ENCODE data around the gene MRPL34. TPM values are rescaled to one million over a fixed set of nuclear protein-coding genes. Genes with fewer than 3 reads are reported as not detected.

The MRPL34 gene
- total RNA-seq, 1 donor from 2014 or later, result 9.0 TPM

DNA sequence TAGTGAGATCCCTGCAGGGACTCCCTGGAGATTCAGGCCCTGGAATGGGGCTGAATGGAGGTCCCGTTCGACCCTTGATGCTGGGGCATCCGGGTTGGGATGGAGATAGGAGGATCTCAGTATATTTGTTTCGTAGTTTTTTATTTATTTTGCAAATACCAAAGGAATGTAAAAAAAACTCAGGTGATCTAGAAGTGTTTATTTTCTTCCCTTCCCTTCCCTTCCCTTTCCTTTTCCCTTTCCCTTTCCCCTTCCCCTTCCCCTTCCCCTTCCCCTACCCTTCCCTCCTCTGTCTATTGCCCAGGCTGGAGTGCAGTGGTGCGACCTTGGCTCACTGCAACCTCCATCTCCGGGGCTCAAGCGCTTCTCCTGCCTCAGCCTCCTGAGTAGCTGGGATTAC is 36.2 kb downstream of the MRPL34 start:
- no peak for DNase-seq

- DNase-seq, result peak; percentile 29
These were observed 40.5 kb downstream of the MRPL34 start for GRCh38 chr19:17346109-17346671.

GRCh38 chr19:17347361-17347760 is 41.7 kb downstream of the MRPL34 start:
- DNase-seq, result no peak

DNA sequence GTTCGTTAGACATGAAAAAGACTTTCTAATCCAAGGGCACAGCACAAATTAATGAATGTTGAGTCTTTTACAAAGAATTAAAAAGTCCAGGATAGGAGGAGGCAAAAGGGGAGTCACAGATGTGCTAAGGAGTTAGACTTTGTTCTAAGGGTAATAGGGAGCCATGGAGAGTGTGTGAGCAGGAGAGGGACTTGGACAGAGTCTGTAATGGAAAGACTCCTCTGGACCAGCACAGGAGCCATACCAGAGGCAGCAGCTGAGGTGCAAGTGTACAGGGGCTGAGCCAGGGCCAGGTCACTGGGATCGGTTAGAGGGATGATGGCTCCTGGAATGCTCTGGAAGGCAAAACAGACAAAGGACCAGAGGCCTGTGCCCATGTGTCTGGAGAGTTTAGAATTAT is 42.2 kb downstream of the MRPL34 start:
- no peak for DNase-seq

DNA sequence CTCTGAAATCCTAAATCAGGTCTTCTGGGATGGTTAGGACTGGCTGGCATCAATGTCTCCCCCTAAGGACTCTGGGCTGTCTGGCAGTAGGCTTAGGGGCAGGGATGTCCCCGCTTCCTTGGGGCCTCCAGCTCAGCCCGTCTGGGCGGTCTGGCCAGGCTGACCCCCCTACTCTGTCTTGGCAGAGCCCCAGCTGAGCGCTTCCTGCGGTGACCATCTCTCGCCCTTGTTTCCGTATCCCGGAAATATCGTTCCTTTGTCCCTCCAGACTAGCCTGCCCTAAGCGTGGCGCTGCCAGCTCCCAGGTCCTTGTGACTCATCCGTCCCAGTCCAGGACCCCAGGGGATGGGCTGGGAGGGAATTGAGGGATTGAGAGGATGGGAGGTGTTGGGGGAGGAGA is 43.0 kb downstream of the MRPL34 start:
- DNase-seq, result no peak

DNA sequence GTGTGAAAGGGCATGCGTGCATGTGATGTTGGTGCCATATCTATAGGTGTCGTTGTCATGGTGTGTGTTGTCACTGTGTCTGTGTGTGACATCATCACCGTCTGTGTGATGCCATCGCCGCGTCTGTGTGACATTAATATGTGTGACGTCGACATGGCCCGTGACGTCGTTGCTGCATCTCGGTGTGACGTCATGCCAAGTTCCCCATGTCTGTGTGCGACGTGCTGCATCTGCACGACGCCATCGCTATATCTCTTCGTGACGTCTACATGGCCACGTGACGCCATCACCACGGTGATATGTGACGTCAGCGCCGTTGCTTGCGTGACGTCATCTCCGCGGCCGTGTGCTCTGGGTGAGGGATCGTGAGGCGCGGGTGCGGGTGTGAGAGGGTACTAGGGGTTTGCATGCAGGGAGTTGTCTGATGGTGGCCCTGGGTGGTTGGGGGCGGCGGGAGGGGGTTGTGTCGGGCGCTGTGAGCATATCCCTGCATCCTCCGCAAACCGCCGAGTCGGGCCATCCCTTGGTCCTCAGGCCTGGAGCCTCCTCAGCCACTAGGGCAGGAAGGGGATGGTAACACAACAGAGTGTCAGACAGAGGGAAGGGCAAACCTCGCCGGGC is 46.3 kb downstream of the MRPL34 start:
- DNase-seq, result no peak

GRCh38 chr19:17352608-17353280 is 47.1 kb downstream of the MRPL34 start:
- DNase-seq, result no peak

GRCh38 chr19:17353386-17353785 is 47.7 kb downstream of the MRPL34 start:
- DNase-seq, result no peak

Other genes starting within 250 kb of the MRPL34 start
- 1.9 TPM for gene HAUS8, start 230.4 kb upstream of the MRPL34 start, total RNA-seq
- gene MYO9B, start 230.1 kb upstream of the MRPL34 start, total RNA-seq, result 24.0 TPM
- gene USE1, start 90.5 kb upstream of the MRPL34 start, total RNA-seq, result 10.1 TPM
- gene OCEL1, start 79.6 kb upstream of the MRPL34 start, total RNA-seq, result 1.4 TPM
- gene NR2F6, start 60.0 kb upstream of the MRPL34 start, total RNA-seq, result 9.8 TPM
- gene USHBP1, start 41.1 kb upstream of the MRPL34 start, total RNA-seq, result 0.47 TPM
- gene BABAM1, start 38.4 kb upstream of the MRPL34 start, total RNA-seq, result 59.0 TPM
- gene ANKLE1, start 24.0 kb upstream of the MRPL34 start, total RNA-seq, result 0.94 TPM
- 20.6 TPM for gene ABHD8, start 2.4 kb upstream of the MRPL34 start, total RNA-seq
- 10.0 TPM for gene DDA1, start 3.7 kb downstream of the MRPL34 start, total RNA-seq
- 29.6 TPM for gene ANO8, start 29.0 kb downstream of the MRPL34 start, total RNA-seq
- 23.2 TPM for gene GTPBP3, start 31.7 kb downstream of the MRPL34 start, total RNA-seq
- 0.94 TPM for gene PLVAP, start 71.5 kb downstream of the MRPL34 start, total RNA-seq
- not detected for gene CCDC194, start 88.3 kb downstream of the MRPL34 start, total RNA-seq
- 3.3 TPM for gene BST2, start 99.8 kb downstream of the MRPL34 start, total RNA-seq
- gene MVB12A, start 114.2 kb downstream of the MRPL34 start, total RNA-seq, result 19.3 TPM
- gene TMEM221, start 142.8 kb downstream of the MRPL34 start, total RNA-seq, result 0.94 TPM
- not detected for gene NXNL1, start 155.1 kb downstream of the MRPL34 start, total RNA-seq
- 14.2 TPM for gene SLC27A1, start 164.7 kb downstream of the MRPL34 start, total RNA-seq
- 36.3 TPM for gene PGLS, start 205.8 kb downstream of the MRPL34 start, total RNA-seq
- 20.7 TPM for gene COLGALT1, start 249.8 kb downstream of the MRPL34 start, total RNA-seq

All from occipital lobe (tissue), 2 donors.